Inflammatory macrophage treated with lipopolysaccharide for 1 hour (primary cell): Measurements from ENCODE around the gene MCM9.

ENCODE experiments used
- DNase-seq, 2 donors: peaks; one replicate each; pipeline ENCODE4 v3.0.0-alpha.2; 2020 to 2022

The MCM9 gene

DNA sequence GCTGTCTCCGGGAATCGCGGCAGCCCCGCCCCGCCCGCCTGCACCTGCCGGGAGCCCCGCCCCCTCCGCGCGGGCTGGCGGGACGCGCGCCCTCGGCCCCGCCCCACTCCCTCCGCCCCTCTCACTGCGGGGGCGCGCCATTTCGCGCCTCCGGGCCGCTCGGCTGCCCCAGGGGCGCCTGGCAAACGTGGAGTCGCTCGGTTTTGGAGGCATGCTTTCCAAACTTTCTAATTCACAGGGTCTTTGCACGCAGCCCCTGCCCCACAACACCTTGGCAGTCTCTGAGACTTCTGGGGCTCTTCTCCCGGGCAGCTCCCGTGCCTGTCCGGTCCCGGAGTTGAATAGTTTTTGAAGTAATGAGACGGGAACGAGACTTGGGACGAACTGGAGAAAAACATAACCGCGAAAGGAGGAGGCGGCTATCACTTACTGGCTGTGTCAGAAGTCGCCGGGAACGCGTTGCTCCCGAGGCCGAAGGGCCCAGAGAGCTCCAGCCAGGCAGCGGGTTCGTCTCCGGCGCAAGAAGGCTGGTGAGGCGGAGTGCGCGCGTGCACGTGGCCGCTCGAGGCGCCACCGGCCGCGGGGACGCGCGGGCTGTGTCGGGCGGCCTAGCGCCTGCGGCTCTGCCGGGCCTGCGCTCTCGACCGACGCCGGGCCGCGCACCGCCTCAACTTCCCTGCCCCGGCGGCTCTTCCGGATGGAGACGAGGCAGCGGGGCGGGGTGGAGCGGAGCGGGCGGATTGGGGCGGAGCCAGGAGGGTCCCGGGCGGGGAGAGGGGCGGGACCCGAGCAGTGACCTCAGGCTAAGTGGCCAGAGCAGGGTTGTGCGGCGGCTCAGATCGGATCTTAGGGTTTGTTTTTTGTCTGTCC is at the start of gene MCM9:
Gene MCM9, minus strand, starts transcription at position 699 of the 870 bp plus-strand sequence. CDS start 3,436 bp downstream, outside the sequence.
- DNase-seq = peak; percentile 93 to 98

DNA sequence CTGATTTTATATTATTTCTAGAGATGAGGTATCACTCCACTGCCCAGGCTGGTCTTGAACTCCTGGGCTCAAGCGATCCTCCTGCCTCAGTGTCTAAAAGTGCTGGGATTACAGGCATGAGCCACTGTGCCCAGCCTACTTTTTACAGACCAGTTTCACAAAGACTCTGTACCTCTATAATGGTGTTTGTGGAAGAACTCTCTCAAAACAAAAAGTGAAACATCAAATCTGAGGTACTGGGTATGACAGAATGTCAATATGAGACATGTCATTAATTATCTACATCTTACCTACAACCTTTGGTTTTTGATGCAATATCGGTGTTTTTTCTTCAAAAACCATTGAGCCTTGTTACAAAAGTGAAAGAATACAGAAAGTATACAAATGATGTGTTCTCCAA is 49.4 kb upstream of the MCM9 start:
- no peak for DNase-seq

DNA sequence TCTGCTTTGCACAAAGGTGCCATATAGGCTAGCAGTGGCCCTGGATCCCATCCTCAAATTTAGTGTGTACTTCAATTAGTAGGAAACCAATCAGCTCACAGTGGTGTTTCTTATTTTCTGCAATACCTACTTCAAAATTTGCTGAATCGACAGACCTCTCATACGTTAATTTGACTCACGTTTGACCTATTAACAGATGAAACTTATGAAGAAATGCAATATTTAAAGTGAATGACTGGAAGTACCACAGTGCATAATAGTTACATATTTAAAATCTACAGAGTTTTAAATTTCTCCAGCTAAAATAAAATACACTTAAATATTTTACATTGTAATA is 47.6 kb upstream of the MCM9 start:
- DNase-seq = no peak

DNA sequence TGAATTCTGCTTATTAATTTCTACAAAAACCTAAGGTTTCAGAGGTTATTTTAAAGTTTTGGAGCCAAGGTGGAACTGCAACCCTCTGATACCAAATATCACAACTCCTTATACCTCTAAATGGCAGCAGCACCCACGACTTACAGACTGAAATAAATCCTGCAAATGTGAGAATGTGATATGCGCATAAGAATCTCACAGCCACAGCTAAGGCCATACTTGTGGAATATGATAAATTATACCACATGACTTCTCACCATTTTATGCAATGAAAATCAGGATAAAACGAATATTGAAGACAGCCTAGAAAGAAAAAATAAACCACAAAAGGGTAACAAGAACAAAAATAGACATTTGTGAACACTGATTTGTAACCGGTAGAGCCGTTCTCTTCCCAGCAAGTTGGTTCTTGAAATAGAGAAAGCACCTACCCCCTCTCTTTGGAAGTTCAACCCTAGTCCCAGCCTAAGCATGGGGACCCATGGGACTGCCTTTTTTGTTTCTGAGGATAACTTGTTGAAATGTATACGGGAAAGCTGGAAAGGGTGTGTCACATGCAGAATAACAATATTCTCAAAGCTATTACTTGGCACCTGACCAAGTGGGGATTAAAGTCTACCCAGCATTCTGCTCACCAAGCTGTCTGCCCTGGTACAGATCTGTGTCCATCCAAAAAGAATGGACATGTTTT is 47.1 kb upstream of the MCM9 start:
- no peak for DNase-seq

DNA sequence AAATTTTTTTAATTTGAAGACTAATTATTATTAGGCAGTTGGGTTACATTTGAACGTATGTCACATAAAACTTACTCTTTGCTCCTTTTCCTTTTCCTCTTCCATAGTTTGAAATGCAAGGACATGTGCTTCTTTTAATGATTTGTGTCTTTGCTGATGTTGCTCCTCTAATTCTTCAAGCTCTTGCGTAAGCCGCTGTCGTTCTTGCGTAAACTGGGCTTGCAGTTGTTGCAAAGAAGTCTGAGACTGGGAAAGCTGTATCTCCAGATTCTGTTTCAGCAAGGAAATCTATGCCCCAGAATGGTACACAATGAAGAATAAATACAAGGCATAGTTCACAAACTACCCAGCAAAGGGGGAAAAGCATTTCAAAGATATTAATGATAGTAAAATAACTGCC is 45.1 kb upstream of the MCM9 start:
- DNase-seq = peak; percentile 41 to 81

DNA sequence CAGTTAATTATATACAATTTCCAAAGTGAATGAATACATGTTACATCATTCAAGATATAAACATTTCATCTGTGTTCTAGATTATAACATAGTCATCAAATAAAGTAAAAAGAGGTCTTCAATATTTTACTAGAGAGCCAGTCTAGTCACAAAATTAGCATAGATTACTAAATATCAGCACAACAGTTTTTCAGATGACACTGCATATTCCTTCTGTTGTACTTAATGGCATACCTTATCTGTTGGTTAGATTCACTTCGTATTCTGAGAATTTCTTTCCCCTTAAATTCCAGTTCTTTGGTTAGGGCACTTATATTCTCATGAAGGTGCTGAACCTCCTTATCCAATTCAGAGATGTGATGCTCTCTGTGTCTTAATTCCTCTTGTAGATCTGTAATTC is 39.8 kb upstream of the MCM9 start:
- no peak for DNase-seq

DNA sequence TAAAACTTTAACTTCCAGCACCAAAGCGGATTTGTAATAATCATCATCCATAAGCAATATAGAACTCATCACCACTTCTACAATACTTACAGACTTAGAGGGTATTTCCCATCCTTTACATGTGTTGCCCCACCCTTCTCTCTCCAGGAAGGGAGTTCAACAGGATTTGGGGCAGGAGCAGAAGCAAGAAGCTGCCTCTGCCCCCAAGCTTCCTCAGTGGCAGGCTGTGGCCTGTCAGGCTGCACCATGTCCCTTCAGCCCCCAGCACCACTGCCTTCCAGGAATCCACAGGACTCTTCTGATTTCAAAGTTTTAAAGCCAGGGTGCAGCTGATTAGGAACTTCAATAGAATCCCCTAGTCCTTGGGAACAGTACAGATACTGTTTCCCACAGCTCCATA is 36.7 kb upstream of the MCM9 start:
- no peak for DNase-seq

DNA sequence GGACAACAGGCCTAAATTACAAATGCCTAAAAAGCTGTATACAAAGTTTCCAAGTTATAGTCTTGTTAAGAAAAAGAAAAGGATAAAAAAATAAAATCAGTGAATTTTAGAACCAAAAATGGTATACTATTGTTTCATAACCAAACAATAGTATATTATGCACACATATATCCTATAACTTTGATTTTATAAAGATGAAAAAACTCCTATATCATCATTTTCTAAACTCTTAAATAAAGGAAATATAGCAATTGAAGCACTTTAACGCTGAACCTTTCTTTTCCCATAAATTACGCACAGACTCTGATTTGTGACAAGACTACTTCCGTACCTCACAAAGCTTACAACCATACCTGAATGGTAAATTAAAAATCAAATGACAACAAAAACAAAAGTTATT is 35.9 kb upstream of the MCM9 start:
- DNase-seq = no peak

DNA sequence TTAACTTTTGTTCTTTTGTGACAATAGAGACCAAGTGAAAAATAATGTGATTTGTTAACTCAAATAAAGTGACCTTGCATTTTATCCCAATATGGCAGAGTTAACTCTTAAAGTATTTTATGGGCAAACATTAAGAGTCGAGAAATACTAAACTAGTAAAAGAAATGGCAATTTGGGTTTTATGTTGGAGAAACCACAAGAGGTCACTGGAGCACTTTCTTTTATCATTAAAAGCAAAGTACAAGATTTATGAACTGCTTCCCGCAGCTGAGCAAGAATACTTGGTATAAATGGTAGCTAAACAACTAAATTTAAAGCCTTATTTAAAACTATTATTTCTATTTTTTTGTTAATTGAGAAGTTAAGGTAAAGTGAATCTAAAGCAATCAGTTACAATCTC is 33.5 kb upstream of the MCM9 start:
- DNase-seq = peak; percentile 10 to 14

DNA sequence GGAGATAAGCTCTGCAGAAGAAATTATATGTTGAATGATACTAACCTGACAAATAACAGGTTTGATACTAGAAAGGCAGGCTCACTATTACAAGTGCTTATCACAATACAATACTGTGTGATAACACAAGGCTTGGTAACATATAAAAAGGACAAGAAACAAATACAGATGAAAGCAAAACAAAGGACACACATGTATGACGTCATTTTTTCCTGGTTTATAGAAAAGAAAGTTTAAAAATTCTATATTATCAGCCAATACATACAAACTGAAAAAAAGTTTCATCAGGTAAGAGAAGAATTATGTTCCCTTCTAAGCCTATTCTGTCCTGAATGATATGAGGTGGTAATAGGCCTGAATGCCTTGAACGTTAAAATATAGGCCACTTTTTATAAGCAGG is 32.3 kb upstream of the MCM9 start:
- DNase-seq = no peak

DNA sequence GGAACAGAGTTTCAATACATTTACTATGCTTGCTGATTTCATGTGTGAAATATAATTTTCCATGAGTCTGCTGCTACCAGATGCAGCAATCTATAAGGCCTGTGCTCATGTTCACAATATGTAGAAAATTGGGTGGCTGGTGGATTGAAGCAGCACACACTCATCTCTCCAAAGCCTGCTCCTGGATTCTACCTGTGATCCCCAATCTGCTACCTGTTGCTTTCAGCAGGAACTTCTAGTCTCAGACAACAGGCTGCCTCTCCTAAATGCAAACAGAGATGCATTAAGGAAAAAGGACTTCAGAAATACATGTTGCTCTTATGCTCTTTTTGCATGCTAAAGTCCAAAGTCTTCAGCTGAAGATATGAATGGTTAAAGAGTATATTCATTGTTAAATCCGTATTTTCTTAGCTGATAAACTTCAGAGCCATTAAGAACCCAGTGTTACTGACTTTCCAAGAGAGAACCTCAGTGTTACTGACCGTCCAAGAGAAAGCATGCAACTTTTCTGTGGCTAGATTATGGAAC is 30.9 kb upstream of the MCM9 start:
- no peak for DNase-seq

DNA sequence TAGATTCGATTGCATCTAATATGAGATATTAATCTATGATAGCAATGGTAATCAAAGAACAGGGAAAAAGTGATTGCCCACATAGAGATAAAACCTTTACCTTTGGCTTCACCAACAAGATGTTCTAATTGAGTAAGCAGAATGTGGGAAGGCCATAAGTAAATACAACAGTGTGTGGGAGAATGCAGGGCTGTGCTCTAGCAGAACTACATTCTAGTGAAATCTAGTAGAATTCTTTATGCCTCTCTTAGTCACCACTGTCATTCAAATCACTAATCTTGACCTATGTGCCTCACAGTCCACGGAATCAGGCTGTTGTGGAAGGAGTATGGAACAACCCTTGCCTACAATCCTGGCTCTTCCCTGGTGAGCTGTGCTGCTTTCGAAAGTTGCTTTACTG is 30.4 kb upstream of the MCM9 start:
- DNase-seq = no peak

DNA sequence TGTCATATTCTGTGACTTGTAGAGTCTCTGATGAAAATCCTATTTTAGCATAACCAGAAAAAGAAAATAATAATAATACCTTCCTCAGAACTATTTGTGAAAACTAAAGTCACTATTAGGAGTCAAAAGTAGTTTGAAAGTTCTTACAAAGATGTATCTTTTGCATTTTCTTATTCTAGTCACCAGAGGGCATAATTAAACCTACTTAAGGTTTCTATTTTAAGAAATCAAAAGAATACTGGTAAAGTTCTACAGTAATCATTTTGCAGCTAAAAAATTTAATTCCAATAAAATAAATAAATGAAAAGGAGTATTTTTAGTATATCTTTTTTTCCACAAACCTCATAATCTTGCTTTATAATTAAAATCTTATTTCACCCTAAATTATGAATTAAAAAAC is 28.0 kb upstream of the MCM9 start:
- peak in 1 of 2 donors; percentile 18 for DNase-seq

DNA sequence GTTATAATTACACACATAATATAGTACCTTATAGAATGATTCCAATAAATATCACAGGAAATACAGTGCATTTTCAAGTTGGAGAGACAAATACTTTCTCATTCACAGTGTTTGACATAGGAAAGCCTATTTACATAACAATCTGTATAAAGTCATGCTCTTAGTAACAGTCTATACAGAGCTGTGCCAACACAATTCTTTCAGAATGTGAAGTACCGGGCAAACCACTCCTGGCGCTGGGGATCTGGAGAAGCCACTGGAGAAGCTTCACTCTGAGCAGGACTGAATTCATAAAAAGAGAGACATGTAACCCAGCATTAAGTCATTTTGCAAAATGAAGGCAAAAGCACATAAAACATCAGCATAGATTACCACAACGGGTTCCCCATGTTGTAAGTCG is 24.9 kb upstream of the MCM9 start:
- no peak for DNase-seq

DNA sequence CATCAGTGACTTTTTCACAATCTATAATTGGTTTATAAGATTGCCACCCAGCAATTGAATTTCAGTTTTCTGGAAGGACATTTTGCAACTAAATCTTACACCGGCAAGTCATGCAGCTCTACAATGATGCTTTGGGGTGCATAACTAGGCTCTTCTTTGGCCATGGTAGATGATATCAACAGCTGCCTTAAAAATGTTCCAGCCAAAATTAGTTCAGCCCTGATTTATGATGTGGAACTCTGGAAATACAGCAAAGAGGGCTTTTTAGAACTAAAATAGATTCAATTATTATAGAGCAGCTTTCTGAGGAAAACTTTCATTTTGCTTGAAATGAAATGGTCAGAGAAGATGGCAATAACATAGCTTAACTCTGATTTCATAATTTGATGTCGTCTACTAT is 18.4 kb upstream of the MCM9 start:
- DNase-seq = no peak

DNA sequence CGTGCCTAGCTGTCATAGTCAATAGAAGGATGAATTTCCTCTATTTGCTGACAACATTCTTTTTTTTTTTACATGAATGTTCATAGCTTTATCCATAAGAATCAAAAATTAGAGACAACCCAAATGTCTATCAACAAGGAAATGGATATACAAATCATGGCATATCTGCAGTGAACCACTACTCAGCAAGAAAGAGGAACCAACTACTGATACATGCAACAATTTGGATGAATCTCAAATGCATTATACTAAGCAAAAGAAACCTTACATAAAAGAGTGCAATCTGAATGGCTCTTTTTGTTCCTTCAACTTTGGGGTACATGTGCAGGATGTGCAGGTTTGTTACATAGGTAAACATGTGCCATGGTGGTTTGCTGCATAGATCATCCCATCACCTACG is 17.7 kb upstream of the MCM9 start:
- DNase-seq = no peak

DNA sequence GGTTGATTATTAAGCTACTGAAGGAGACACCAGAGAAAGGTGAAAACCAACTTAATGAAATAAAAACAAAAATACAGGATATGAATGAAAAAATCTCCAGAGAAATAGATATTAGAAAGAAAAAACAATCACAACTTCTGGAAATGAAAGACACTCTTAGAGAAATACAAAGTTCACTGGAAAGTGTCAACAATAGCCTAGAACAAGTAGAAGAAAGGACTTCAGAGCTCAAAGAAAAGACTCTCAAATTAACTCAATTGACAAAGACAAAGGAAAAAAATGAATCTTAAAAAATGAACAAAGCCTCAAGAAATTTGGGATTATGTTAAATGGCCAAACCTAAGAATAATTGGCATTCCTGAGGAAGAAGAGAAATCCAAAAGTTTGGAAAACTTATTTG is 10.3 kb upstream of the MCM9 start:
- DNase-seq = no peak

DNA sequence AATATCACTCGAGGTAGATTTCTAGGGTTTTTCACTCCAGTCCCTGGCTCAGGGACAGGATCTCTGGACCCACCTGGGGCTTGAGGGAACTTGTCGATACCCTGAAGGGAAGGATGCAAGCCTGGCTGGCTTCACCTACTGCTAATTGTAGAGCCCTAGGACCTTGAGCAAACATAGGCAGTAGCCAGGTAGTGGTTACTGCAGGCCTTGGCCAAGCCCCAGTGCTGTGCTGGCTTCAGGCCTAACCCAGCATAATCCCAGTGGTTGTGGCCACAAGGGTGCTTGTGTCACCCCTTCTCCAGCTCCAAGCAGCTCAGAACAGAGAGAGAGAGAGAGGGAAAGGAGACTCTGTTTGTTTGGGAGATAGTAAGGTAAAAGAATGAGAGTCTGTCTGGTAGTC is 5.8 kb upstream of the MCM9 start:
- DNase-seq = no peak

DNA sequence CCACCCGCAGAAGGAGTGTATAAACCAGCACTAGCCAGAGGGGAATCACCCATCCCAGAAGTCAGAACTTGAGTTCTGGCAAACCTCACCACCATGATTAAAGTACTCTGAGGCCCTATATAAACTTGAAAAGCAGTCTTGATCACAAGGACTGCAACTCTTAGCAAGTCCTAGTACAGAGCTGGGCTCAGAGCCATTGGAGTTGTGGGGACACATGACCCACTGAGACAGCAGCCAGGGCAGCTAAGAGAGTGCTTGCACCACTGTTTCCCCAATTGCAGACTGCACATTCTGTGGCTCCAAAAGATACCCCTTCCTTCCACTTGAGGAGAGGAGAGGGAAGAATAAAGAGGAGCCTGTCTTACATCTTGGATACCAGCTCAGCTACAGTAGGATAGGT is 4.7 kb upstream of the MCM9 start:
- no peak for DNase-seq

DNA sequence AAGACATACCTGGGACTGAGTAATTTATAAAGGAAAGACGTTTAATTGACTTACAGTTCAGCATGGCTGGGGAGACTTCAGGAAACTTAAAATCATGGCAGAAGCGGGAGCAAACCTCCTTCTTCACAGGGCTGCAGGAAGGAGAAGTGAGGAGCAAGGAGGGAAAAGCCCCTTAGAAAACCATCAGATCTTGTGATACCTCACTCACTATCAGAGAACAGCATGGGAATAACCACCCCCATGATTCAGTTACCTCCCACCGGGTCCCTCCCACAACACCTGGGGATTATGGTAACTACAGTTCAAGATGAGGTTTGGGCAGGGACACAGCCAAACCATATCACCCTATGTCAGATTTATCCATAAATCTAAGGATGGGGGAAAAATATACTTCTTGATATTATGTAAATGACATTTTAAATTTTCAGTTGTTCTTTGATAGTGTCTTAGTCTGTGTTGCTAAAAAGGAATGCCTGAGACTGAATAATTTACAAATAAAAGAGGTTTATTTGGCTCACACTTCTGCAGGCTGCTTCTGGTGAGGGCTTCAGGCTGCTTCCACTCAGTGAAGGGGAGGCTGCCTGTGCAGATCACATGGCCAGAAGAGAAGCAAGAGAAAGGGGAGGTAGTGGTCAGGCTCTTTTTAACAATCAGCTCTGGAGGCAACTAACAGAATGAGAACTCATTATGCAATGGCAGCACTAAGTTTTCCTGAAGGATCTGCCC is 1.2 kb upstream of the MCM9 start:
- DNase-seq = peak; percentile 27 to 66

DNA sequence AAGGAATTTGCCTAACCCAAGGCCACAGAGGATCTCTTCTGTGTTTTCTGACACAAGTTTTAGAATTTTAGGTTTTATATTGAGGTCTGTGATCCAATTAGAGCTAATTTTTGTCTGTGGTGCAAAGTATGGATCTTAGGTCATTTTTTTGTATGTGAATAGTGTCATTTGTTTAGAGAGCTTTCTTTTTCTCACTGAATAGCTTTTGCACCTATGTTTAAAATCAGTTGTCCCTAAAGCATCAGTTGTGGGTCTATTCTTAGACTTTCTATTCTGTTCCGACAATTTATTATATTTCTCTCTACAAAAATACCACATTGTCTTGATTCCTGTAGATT is 341 bp upstream of the MCM9 start:
- no peak for DNase-seq

DNA sequence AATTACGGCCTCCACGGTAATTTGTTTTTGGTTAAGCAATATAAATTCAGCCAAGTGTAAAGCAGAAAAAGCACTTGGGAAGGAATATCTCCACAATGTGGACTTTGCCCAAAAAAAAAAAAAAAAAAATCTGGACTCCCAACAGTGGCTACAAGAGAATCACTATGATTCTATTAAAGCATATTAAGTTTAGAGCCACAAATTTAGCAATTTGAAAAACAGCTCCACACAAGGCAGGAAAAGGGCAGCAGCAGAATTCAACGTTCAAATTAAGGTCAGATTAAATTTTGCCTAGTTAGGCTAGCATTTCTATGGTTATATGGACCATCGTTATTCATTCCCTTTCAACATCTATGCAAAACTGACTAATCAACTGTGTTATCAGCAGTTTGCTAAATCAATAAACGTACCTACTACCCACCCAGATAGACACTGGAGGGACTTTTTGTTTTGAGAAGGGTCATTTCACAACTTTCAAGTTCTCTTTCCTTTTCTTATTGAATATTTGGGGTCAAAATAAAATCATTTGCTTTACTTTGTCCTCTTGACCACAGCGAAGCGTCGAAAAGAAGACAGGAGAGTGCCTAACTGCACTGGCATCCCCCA is 1.0 kb downstream of the MCM9 start:
- no peak for DNase-seq

DNA sequence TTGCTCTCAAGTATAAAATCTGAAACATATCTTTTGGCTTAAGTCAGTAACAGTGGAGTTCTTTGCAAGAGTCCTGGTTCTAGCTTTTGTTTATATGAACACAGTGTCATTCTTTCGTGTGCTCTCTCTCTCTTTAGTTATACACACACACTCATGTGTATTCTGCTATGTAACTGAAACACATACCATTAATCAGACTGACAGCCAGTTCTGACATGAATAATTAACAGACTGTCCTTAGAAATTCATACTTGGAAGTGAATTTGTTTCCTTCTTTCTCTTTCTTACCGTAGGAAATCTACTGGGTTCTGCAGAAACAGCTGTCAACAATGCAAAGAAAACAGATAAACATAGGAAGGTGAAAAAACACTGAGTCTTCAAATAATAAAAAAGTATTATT is 2.5 kb downstream of the MCM9 start:
- no peak for DNase-seq
